RWPE1 (cell line): ENCODE data around the gene PTBP3.
"Not testable (repeated sequence)": the region's sequence is repeated elsewhere in the genome, so short reads cannot be mapped to it uniquely, and the experiment has no call there.

ENCODE experiments used
- CTCF ChIA-PET: fragments of 350-600 bp; sonication (Branson Sonifier 250); formaldehyde crosslinking; extraction: SDS; loops from one replicate; lab custom pipeline; 2021; lab: Yijun Ruan, JAX
- POLR2A ChIA-PET: fragments of 400-600 bp; formaldehyde crosslinking; extraction: SDS; loops from one replicate; lab custom pipeline; 2020; ENCODE audit warnings: antibody characterized with exemption; ENCODE audit not compliant: low non-redundant PET; lab: Yijun Ruan, JAX
- DNase-seq: peaks from one replicate; pipeline ENCODE4 v3.0.0; 2012; ENCODE audit warnings: low spot score
- H3K27ac ChIP-seq: fragments of 450-650 bp; 2 replicates; pipeline ENCODE4 v1.5.1; 2017
- CTCF ChIP-seq: fragments of 450-650 bp; conservative IDR thresholded peaks from 2 replicates; pipeline ENCODE4 v1.5.1; 2017; ENCODE audit warnings: low read depth, mild to moderate bottlenecking

The PTBP3 gene

GRCh38 chr9:112273876-112274275, 59.5 kb downstream of the PTBP3 start:
- ChIA-PET POLR2A (no interaction called here), CTCF (no interaction called here)
- TF ChIP-seq CTCF: no peak
- DNase-seq: no peak
- H3K27ac ChIP-seq: no peak overlapping the region

GRCh38 chr9:112271466-112272098, 61.8 kb downstream of the PTBP3 start:
- ChIA-PET CTCF (interaction anchor here (0.6 to 0.7 kb wide), 3 partner anchors 50 to 385 kb away, joined by 3 to 6 read pairs (median 4); no protein-coding TSS in a partner anchor), POLR2A (no interaction called here)
- no peak for TF ChIP-seq CTCF
- peak; percentile 36 for DNase-seq
- H3K27ac ChIP-seq: no peak overlapping the region

- H3K27ac ChIP-seq: no peak overlapping the region
- TF ChIP-seq CTCF: no peak
- ChIA-PET POLR2A (no interaction called here), CTCF (no interaction called here)
- no peak for DNase-seq
These were observed 65.0 kb downstream of the PTBP3 start for GRCh38 chr9:112268413-112268812.

GRCh38 chr9:112267086-112267485, 66.3 kb downstream of the PTBP3 start:
- CTCF ChIA-PET: interaction anchor here (0.6 kb wide), 1 partner anchor 62 kb away, joined by 3 read pairs; no protein-coding TSS in a partner anchor
- H3K27ac ChIP-seq, DNase-seq, POLR2A ChIA-PET: not testable (repeated sequence)

GRCh38 chr9:112265391-112265790, 68.0 kb downstream of the PTBP3 start:
- DNase-seq: no peak
- TF ChIP-seq CTCF: no peak
- ChIA-PET POLR2A (no interaction called here), CTCF (no interaction called here)
- no peak overlapping the region for H3K27ac ChIP-seq

GRCh38 chr9:112262577-112262976, 70.8 kb downstream of the PTBP3 start:
- POLR2A ChIA-PET: no interaction called here
- no peak for DNase-seq
- no peak for TF ChIP-seq CTCF
- H3K27ac ChIP-seq: no peak overlapping the region
- CTCF ChIA-PET: interaction anchor here (0.7 kb wide), 2 partner anchors 112 to 150 kb away, joined by 3 to 5 read pairs; no protein-coding TSS in a partner anchor

- no peak for TF ChIP-seq CTCF
- ChIA-PET POLR2A (no interaction called here), CTCF (interaction anchor here (0.7 kb wide), 1 partner anchor 20 kb away, joined by 3 read pairs; no protein-coding TSS in a partner anchor)
- H3K27ac ChIP-seq: no peak overlapping the region
- DNase-seq: no peak
These were observed 72.3 kb downstream of the PTBP3 start for GRCh38 chr9:112261133-112261532.
